SK-N-MC (cell line): ENCODE data around the gene UGDH.

Experiments
- EZH2 ChIP-seq: fragments of 200-600 bp; sonication (generic); IDR thresholded peaks from one replicate; pipeline ENCODE4 v1.6.1; 2017; ENCODE audit warnings: antibody characterized with exemption
- FOXP2 ChIP-seq: optimal IDR thresholded peaks from 2 replicates; pipeline ENCODE3; 2011; ENCODE audit warnings: mild to moderate bottlenecking, moderate library complexity; ENCODE audit not compliant: insufficient read depth; ENCODE audit errors: extremely low read length, control extremely low read depth
- POLR2AphosphoS5 ChIP-seq: IDR thresholded peaks from 2 replicates; pipeline ENCODE4 v1.6.1; 2012; ENCODE audit warnings: mild to moderate bottlenecking, low read depth, low read length, borderline replicate concordance

DNA sequence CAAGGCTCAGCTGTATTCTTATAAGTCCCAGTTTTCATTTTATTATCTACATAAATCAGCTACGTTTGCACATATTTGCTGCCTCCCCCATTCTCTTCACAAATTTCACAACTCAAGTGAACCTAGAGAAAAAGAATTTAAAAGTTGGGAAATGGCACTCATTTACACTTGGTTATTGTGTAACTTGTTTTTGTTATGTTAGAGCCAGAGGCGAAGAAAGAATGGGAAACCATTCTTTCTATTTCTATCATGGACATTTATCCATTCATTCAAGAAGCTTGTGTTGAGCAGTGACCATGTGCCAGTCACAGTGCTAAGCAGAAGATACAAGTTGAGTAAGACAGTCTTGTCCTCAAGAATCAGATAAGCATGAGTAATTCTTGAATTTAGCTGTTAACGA is 54.8 kb downstream of the UGDH start:
- TF ChIP-seq EZH2 (no peak), POLR2AphosphoS5 (no peak), FOXP2 (no peak)
